Choroid plexus epithelial cell (primary cell): ENCODE data around the gene TAB3.

ENCODE experiments used
- DNase-seq: peaks from one replicate; pipeline ENCODE4 v3.0.0-alpha.2; 2010; ENCODE audit warnings: low read depth
- H3K4me3 ChIP-seq: 2 replicates; pipeline ENCODE4 v1.5.1; 2011; ENCODE audit warnings: low read depth, mild to moderate bottlenecking, control low read depth, low read length, moderate library complexity
- CTCF ChIP-seq: conservative IDR thresholded peaks from 2 replicates; pipeline ENCODE4 v1.5.1; 2011; ENCODE audit warnings: low read depth, mild to moderate bottlenecking, control low read depth, inconsistent platforms, low read length, moderate library complexity

The TAB3 gene

GRCh38 chrX:30904186-30904585, 15.1 kb upstream of the TAB3 start:
- no peak for TF ChIP-seq CTCF
- H3K4me3 ChIP-seq: no peak overlapping the region
- DNase-seq: no peak

GRCh38 chrX:30900227-30900626, 11.2 kb upstream of the TAB3 start:
- TF ChIP-seq CTCF: no peak
- H3K4me3 ChIP-seq: no peak overlapping the region
- no peak for DNase-seq

GRCh38 chrX:30898886-30899285, 9.8 kb upstream of the TAB3 start:
- no peak for DNase-seq
- no peak for TF ChIP-seq CTCF
- H3K4me3 ChIP-seq: no peak overlapping the region

- TF ChIP-seq CTCF: no peak
- DNase-seq: no peak
- no peak overlapping the region for H3K4me3 ChIP-seq
Measured at GRCh38 chrX:30895370-30895769, 6.3 kb upstream of the TAB3 start.

GRCh38 chrX:30893206-30893605, 4.2 kb upstream of the TAB3 start:
- DNase-seq: peak; percentile 34
- no peak for TF ChIP-seq CTCF
- no peak overlapping the region for H3K4me3 ChIP-seq

- H3K4me3 ChIP-seq: no peak overlapping the region
- DNase-seq: no peak
- TF ChIP-seq CTCF: no peak
Measured at GRCh38 chrX:30892591-30892990, 3.5 kb upstream of the TAB3 start.

- DNase-seq: peak; percentile 26
- peak overlapping the region; percentile 72 for H3K4me3 ChIP-seq
- TF ChIP-seq CTCF: no peak
Measured at GRCh38 chrX:30888526-30889146, 418 bp downstream of the TAB3 start.
